Endothelial cell of umbilical vein (primary cell): Measurements from ENCODE around the gene SLC11A2.

Experiments used
- CTCF ChIP-seq, 2 donors: IDR thresholded peaks; 1 replicate in 1 of 2; 2 replicates in 1 of 2; pipeline ENCODE4 v1.5.1; 2011; ENCODE audit warnings: low read length in 2 of 2, mild to moderate bottlenecking in 2 of 2, moderate library complexity in 2 of 2, control low read depth in 1 of 2, inconsistent platforms in 1 of 2, low read depth in 1 of 2; ENCODE audit not compliant: insufficient read depth in 1 of 2; ENCODE audit errors: extremely low read depth in 1 of 2
- EZH2 ChIP-seq: IDR thresholded peaks from 2 replicates; pipeline ENCODE4 v1.6.1; 2012; ENCODE audit warnings: borderline replicate concordance, low read depth, mild to moderate bottlenecking, moderate library complexity, low read length, inconsistent platforms; ENCODE audit not compliant: severe bottlenecking
- FOS ChIP-seq: IDR thresholded peaks from 2 replicates; pipeline ENCODE4 v1.6.1; 2011; ENCODE audit warnings: mild to moderate bottlenecking, low read length, moderate library complexity, borderline replicate concordance; ENCODE audit not compliant: insufficient read depth
- GATA2 ChIP-seq: IDR thresholded peaks from 2 replicates; pipeline ENCODE4 v1.7.0; 2011; ENCODE audit warnings: low read depth, mild to moderate bottlenecking, moderate library complexity, mixed read lengths, low read length; ENCODE audit not compliant: insufficient read length, insufficient read depth
- JUN ChIP-seq: IDR thresholded peaks from 2 replicates; pipeline ENCODE4 v1.6.1; 2011; ENCODE audit warnings: borderline replicate concordance, low read depth; ENCODE audit not compliant: insufficient read length, insufficient read depth
- MAX ChIP-seq: IDR thresholded peaks from 2 replicates; pipeline ENCODE4 v1.6.1; 2011; ENCODE audit not compliant: insufficient read depth, insufficient read length
- MYC ChIP-seq: IDR thresholded peaks from one replicate; pipeline ENCODE4 v1.6.1; 2011; ENCODE audit warnings: mild to moderate bottlenecking, low read depth, low read length
- POLR2A ChIP-seq: IDR thresholded peaks from 2 replicates; pipeline ENCODE4 v1.6.1; 2012; ENCODE audit warnings: low read depth, mild to moderate bottlenecking, control low read depth, low read length
- POLR2AphosphoS5 ChIP-seq: IDR thresholded peaks from 2 replicates; pipeline ENCODE4 v1.6.1; 2012; ENCODE audit warnings: low read depth, mild to moderate bottlenecking, control low read depth, low read length, moderate library complexity; ENCODE audit not compliant: insufficient read depth

GRCh38 chr12:51018956-51019355 lies 7.2 kb downstream of the SLC11A2 start:
- no peak for TF ChIP-seq CTCF (IDR thresholded peaks at IDR 0.05; ENCODE audit: extremely low read depth in 1 of 2, insufficient read depth in 1 of 2, low read depth in 1 of 2, low read length in 2 of 2)
- no peak for TF ChIP-seq POLR2AphosphoS5
- TF ChIP-seq JUN = no peak
- no peak for TF ChIP-seq MAX
- no peak for TF ChIP-seq POLR2A
- TF ChIP-seq EZH2 = no peak
- no peak for TF ChIP-seq GATA2
- TF ChIP-seq MYC = no peak
- TF ChIP-seq FOS = no peak
